GM19043 (cell line): ENCODE results near the gene COL5A1.

ENCODE experiments used
- ATAC-seq: cut with Tn5 transposase; IDR thresholded peaks from one replicate; pipeline ENCODE4 v1.9.1; 2021; ENCODE audit warnings: low read depth; ENCODE audit not compliant: unreplicated experiment

COL5A1 gene

GRCh38 chr9:134606951-134607731 lies 34.5 kb upstream of the COL5A1 start:
- no peak for ATAC-seq

GRCh38 chr9:134607971-134608370 lies 33.6 kb upstream of the COL5A1 start:
- no peak for ATAC-seq

GRCh38 chr9:134611046-134611445 lies 30.6 kb upstream of the COL5A1 start:
- ATAC-seq: no peak

GRCh38 chr9:134612309-134612708 lies 29.3 kb upstream of the COL5A1 start:
- ATAC-seq: no peak

- no peak for ATAC-seq
These were observed 28.9 kb upstream of the COL5A1 start for GRCh38 chr9:134612715-134613114.

GRCh38 chr9:134614256-134614655 lies 27.3 kb upstream of the COL5A1 start:
- no peak for ATAC-seq

- ATAC-seq: no peak
These were observed 25.3 kb upstream of the COL5A1 start for GRCh38 chr9:134616341-134616740.

- no peak for ATAC-seq
These were observed 24.4 kb upstream of the COL5A1 start for GRCh38 chr9:134617246-134617645.

- no peak for ATAC-seq
These were observed 23.8 kb upstream of the COL5A1 start for GRCh38 chr9:134617836-134618162.

- no peak for ATAC-seq
These were observed 23.3 kb upstream of the COL5A1 start for GRCh38 chr9:134618163-134618832.

- ATAC-seq: no peak
These were observed 22.7 kb upstream of the COL5A1 start for GRCh38 chr9:134618833-134619447.

GRCh38 chr9:134619448-134619982 lies 22.1 kb upstream of the COL5A1 start:
- no peak for ATAC-seq

- ATAC-seq: no peak
These were observed 21.5 kb upstream of the COL5A1 start for GRCh38 chr9:134619983-134620661.

- ATAC-seq: no peak
These were observed 20.6 kb upstream of the COL5A1 start for GRCh38 chr9:134620751-134621557.

GRCh38 chr9:134621558-134622110 lies 20.0 kb upstream of the COL5A1 start:
- no peak for ATAC-seq

- ATAC-seq: no peak
These were observed 18.7 kb upstream of the COL5A1 start for GRCh38 chr9:134622896-134623257.

- no peak for ATAC-seq
These were observed 18.1 kb upstream of the COL5A1 start for GRCh38 chr9:134623258-134624066.

GRCh38 chr9:134624137-134624591 lies 17.4 kb upstream of the COL5A1 start:
- no peak for ATAC-seq

- ATAC-seq: no peak
These were observed 16.9 kb upstream of the COL5A1 start for GRCh38 chr9:134624621-134625181.
